Measurements from ENCODE around the gene SYNE1.

SYNE1 gene

GRCh38 chr6:152484806-152485205, 152.4 kb downstream of the SYNE1 start:
- H3K4me3 ChIP-seq (ENCODE audit: insufficient read length, low read depth): no peak overlapping the region
- H3K36me3 ChIP-seq (ENCODE audit: insufficient read depth, insufficient read length, low read length): no peaks in the 10 kb centered on the region
- no peaks in the 10 kb centered on the region for H3K4me1 ChIP-seq (ENCODE audit: insufficient read depth, insufficient read length)
- no peaks in the 10 kb centered on the region for H3K27me3 ChIP-seq (ENCODE audit: insufficient read depth, insufficient read length)
- no peak overlapping the region for H3K9ac ChIP-seq (ENCODE audit: insufficient read length, low read depth)
- H3K9me3 ChIP-seq (ENCODE audit: insufficient read depth, low read length): no peaks in the 10 kb centered on the region; the same call in 1 of the 2 replicates
- DNase-seq (ENCODE audit: low read depth, low spot score): no peak
- no peak for TF ChIP-seq SUZ12 (IDR thresholded peaks at IDR 0.05; ENCODE audit: extremely low read depth, insufficient read depth, insufficient read length)
- no peak for TF ChIP-seq ZNF274 (IDR thresholded peaks at IDR 0.05; ENCODE audit: low read depth, low read length)
- TF ChIP-seq YY1 (IDR thresholded peaks at IDR 0.05; ENCODE audit: insufficient read depth, insufficient read length): no peak

- Histone ChIP-seq H3K9ac (ENCODE audit: insufficient read length, low read depth) (no peak overlapping the region), H3K9me3 (ENCODE audit: insufficient read depth, low read length) (no peaks in the 10 kb centered on the region), H3K36me3 (ENCODE audit: insufficient read depth, insufficient read length, low read length) (no peaks in the 10 kb centered on the region), H3K4me3 (ENCODE audit: insufficient read length, low read depth) (no peak overlapping the region), H3K4me1 (ENCODE audit: insufficient read depth, insufficient read length) (no peaks in the 10 kb centered on the region), H3K27me3 (ENCODE audit: insufficient read depth, insufficient read length) (no peaks in the 10 kb centered on the region)
- no peak for TF ChIP-seq SUZ12 (IDR thresholded peaks at IDR 0.05; ENCODE audit: extremely low read depth, insufficient read depth, insufficient read length)
- TF ChIP-seq YY1 (IDR thresholded peaks at IDR 0.05; ENCODE audit: insufficient read depth, insufficient read length): no peak
- TF ChIP-seq ZNF274 (IDR thresholded peaks at IDR 0.05; ENCODE audit: low read depth, low read length): no peak
- DNase-seq (ENCODE audit: low read depth, low spot score): no peak
These were observed 154.9 kb downstream of the SYNE1 start for GRCh38 chr6:152482289-152482688.

GRCh38 chr6:152478377-152479010, 158.7 kb downstream of the SYNE1 start:
- no peaks in the 10 kb centered on the region for H3K36me3 ChIP-seq (ENCODE audit: insufficient read depth, insufficient read length, low read length)
- H3K9ac ChIP-seq (ENCODE audit: insufficient read length, low read depth): no peak overlapping the region
- no peak for TF ChIP-seq ZNF274 (IDR thresholded peaks at IDR 0.05; ENCODE audit: low read depth, low read length)
- no peak for TF ChIP-seq SUZ12 (IDR thresholded peaks at IDR 0.05; ENCODE audit: extremely low read depth, insufficient read depth, insufficient read length)
- TF ChIP-seq YY1 (IDR thresholded peaks at IDR 0.05; ENCODE audit: insufficient read depth, insufficient read length): no peak
- no peaks in the 10 kb centered on the region for H3K4me1 ChIP-seq (ENCODE audit: insufficient read depth, insufficient read length)
- 0 out of 2 replicates have a peak, but pooled peaks cover 4% of the 10 kb centered on the region for H3K9me3 ChIP-seq (ENCODE audit: insufficient read depth, low read length)
- no peaks in the 10 kb centered on the region for H3K27me3 ChIP-seq (ENCODE audit: insufficient read depth, insufficient read length)
- H3K4me3 ChIP-seq (ENCODE audit: insufficient read length, low read depth): no peak overlapping the region
- DNase-seq (ENCODE audit: low read depth, low spot score): no peak

- no peaks in the 10 kb centered on the region for H3K4me1 ChIP-seq (ENCODE audit: insufficient read depth, insufficient read length)
- DNase-seq (ENCODE audit: low read depth, low spot score): no peak
- 0 out of 2 replicates have a peak, but pooled peaks cover 4% of the 10 kb centered on the region for H3K9me3 ChIP-seq (ENCODE audit: insufficient read depth, low read length)
These were observed 162.8 kb downstream of the SYNE1 start for GRCh38 chr6:152474354-152474753.

GRCh38 chr6:152472325-152472724, 164.8 kb downstream of the SYNE1 start:
- no peaks in the 10 kb centered on the region for H3K27me3 ChIP-seq (ENCODE audit: insufficient read depth, insufficient read length)
- H3K4me3 ChIP-seq (ENCODE audit: insufficient read length, low read depth): no peak overlapping the region
- no peaks in the 10 kb centered on the region for H3K36me3 ChIP-seq (ENCODE audit: insufficient read depth, insufficient read length, low read length)
- H3K9ac ChIP-seq (ENCODE audit: insufficient read length, low read depth): no peak overlapping the region
- H3K4me1 ChIP-seq (ENCODE audit: insufficient read depth, insufficient read length): no peaks in the 10 kb centered on the region
- no peak for TF ChIP-seq ZNF274 (IDR thresholded peaks at IDR 0.05; ENCODE audit: low read depth, low read length)
- TF ChIP-seq YY1 (IDR thresholded peaks at IDR 0.05; ENCODE audit: insufficient read depth, insufficient read length): no peak
- TF ChIP-seq SUZ12 (IDR thresholded peaks at IDR 0.05; ENCODE audit: extremely low read depth, insufficient read depth, insufficient read length): no peak
- no peak for DNase-seq (ENCODE audit: low read depth, low spot score)
- 0 out of 2 replicates have a peak, but pooled peaks cover 4% of the 10 kb centered on the region for H3K9me3 ChIP-seq (ENCODE audit: insufficient read depth, low read length)

More at GRCh38 chr6:152474354-152474753, 162.8 kb downstream of the SYNE1 start:
- Histone ChIP-seq H3K4me3 (ENCODE audit: insufficient read length, low read depth) (no peak overlapping the region), H3K36me3 (ENCODE audit: insufficient read depth, insufficient read length, low read length) (no peaks in the 10 kb centered on the region), H3K27me3 (ENCODE audit: insufficient read depth, insufficient read length) (no peaks in the 10 kb centered on the region), H3K9ac (ENCODE audit: insufficient read length, low read depth) (no peak overlapping the region)
- TF ChIP-seq ZNF274 (IDR thresholded peaks at IDR 0.05; ENCODE audit: low read depth, low read length): no peak
- TF ChIP-seq YY1 (IDR thresholded peaks at IDR 0.05; ENCODE audit: insufficient read depth, insufficient read length): no peak
- no peak for TF ChIP-seq SUZ12 (IDR thresholded peaks at IDR 0.05; ENCODE audit: extremely low read depth, insufficient read depth, insufficient read length)

GRCh38 chr6:152471456-152472265, 165.5 kb downstream of the SYNE1 start:
- no peak overlapping the region for H3K4me3 ChIP-seq (ENCODE audit: insufficient read length, low read depth)
- DNase-seq (ENCODE audit: low read depth, low spot score): no peak
- no peaks in the 10 kb centered on the region for H3K36me3 ChIP-seq (ENCODE audit: insufficient read depth, insufficient read length, low read length)
- H3K4me1 ChIP-seq (ENCODE audit: insufficient read depth, insufficient read length): no peaks in the 10 kb centered on the region
- no peak for TF ChIP-seq YY1 (IDR thresholded peaks at IDR 0.05; ENCODE audit: insufficient read depth, insufficient read length)
- no peak for TF ChIP-seq ZNF274 (IDR thresholded peaks at IDR 0.05; ENCODE audit: low read depth, low read length)
- no peak for TF ChIP-seq SUZ12 (IDR thresholded peaks at IDR 0.05; ENCODE audit: extremely low read depth, insufficient read depth, insufficient read length)
- H3K9ac ChIP-seq (ENCODE audit: insufficient read length, low read depth): no peak overlapping the region
- H3K9me3 ChIP-seq (ENCODE audit: insufficient read depth, low read length): 0 out of 2 replicates have a peak, but pooled peaks cover 4% of the 10 kb centered on the region
- no peaks in the 10 kb centered on the region for H3K27me3 ChIP-seq (ENCODE audit: insufficient read depth, insufficient read length)

- Histone ChIP-seq H3K27me3 (ENCODE audit: insufficient read depth, insufficient read length) (no peaks in the 10 kb centered on the region), H3K4me1 (ENCODE audit: insufficient read depth, insufficient read length) (no peaks in the 10 kb centered on the region), H3K36me3 (ENCODE audit: insufficient read depth, insufficient read length, low read length) (no peaks in the 10 kb centered on the region), H3K9ac (ENCODE audit: insufficient read length, low read depth) (no peak overlapping the region), H3K4me3 (ENCODE audit: insufficient read length, low read depth) (no peak overlapping the region), H3K9me3 (ENCODE audit: insufficient read depth, low read length) (no peaks in the 10 kb centered on the region)
- no peak for DNase-seq (ENCODE audit: low read depth, low spot score)
- TF ChIP-seq ZNF274 (IDR thresholded peaks at IDR 0.05; ENCODE audit: low read depth, low read length) (no peak), YY1 (IDR thresholded peaks at IDR 0.05; ENCODE audit: insufficient read depth, insufficient read length) (no peak), SUZ12 (IDR thresholded peaks at IDR 0.05; ENCODE audit: extremely low read depth, insufficient read depth, insufficient read length) (no peak)
These were observed 174.0 kb downstream of the SYNE1 start for GRCh38 chr6:152463164-152463563.
